H1 (cell line): Measurements from ENCODE around the gene TMEM151B. TPM values are rescaled to one million over a fixed set of nuclear protein-coding genes. Genes with fewer than 3 reads are reported as not detected.

Experiments used
- CTCF ChIA-PET: fragments of 300-600 bp; sonication (Branson Sonifier 250); formaldehyde crosslinking; loops from one replicate; lab custom pipeline; 2021; ENCODE audit not compliant: partially characterized antibody; lab: Charles Lee
- POLR2A ChIA-PET: fragments of 300-600 bp; sonication (Branson Sonifier 250); formaldehyde crosslinking; loops from one replicate; lab custom pipeline; 2021; ENCODE audit warnings: inconsistent platforms; ENCODE audit not compliant: partially characterized antibody; lab: Charles Lee
- DNase-seq, 2 experiments: peaks; one replicate each; pipeline versions ENCODE4 v3.0.0 to v3.0.0-alpha.2; 2010 to 2022; ENCODE audit warnings: low spot score in 2 of 2, low read depth in 1 of 2, mixed read lengths in 1 of 2
- FAIRE-seq: peaks from 2 replicates; lab custom pipeline; 2011; peaks lifted over from hg19 to GRCh38; lab: Jason Lieb, UNC
- H2AFZ ChIP-seq: 2 replicates; pipeline ENCODE4 v1.8.1; 2012; ENCODE audit warnings: low read length, inconsistent platforms
- H2AK5ac ChIP-seq: 2 replicates; pipeline ENCODE4 v1.6.1; 2013; ENCODE audit warnings: low read depth, low read length
- H2BK120ac ChIP-seq: replicated peaks from 2 replicates; pipeline ENCODE3; 2013; ENCODE audit warnings: low read depth, low read length, inconsistent platforms
- H2BK12ac ChIP-seq: 2 replicates; pipeline ENCODE4 v1.6.1; 2013; ENCODE audit warnings: low read depth, low read length
- H2BK15ac ChIP-seq: 2 replicates; pipeline ENCODE4 v1.6.1; 2013; ENCODE audit warnings: low read length
- H2BK20ac ChIP-seq: 2 replicates; pipeline ENCODE4 v1.6.1; 2013; ENCODE audit warnings: low read length
- H2BK5ac ChIP-seq: 2 replicates; pipeline ENCODE4 v1.6.1; 2013; ENCODE audit warnings: low read depth, low read length
- H3K14ac ChIP-seq: 2 replicates; pipeline ENCODE4 v1.6.1; 2013; ENCODE audit warnings: inconsistent platforms; ENCODE audit not compliant: insufficient read length
- H3K18ac ChIP-seq: 2 replicates; pipeline ENCODE4 v1.6.1; 2013; ENCODE audit warnings: low read length; ENCODE audit errors: extremely low read depth
- H3K23ac ChIP-seq: 2 replicates; pipeline ENCODE4 v1.6.1; 2013; ENCODE audit warnings: inconsistent platforms; ENCODE audit not compliant: insufficient read length
- H3K23me2 ChIP-seq: 2 replicates; pipeline ENCODE4 v1.6.1; 2013; ENCODE audit warnings: low read depth, low read length
- H3K27ac ChIP-seq: 2 replicates; pipeline ENCODE4 v1.6.1; 2011; ENCODE audit warnings: low read depth, low read length, inconsistent platforms
- H3K27me3 ChIP-seq, 4 experiments: replicated peaks in 1 of 4; 1 replicate in 1 of 4; 2 replicates in 3 of 4; pipeline versions ENCODE4 v1.6.1 to v1.8.1; 2011 to 2013; ENCODE audit warnings: low read length in 3 of 4, mild to moderate bottlenecking in 3 of 4, inconsistent platforms in 2 of 4, mixed read lengths in 2 of 4, moderate library complexity in 1 of 4; ENCODE audit not compliant: control insufficient read depth in 3 of 4, insufficient read depth in 3 of 4; ENCODE audit errors: extremely low read depth in 1 of 4
- H3K36me3 ChIP-seq, 4 experiments: 2 replicates each; pipeline versions ENCODE4 v1.6.1 to v1.8.1; 2011 to 2013; ENCODE audit warnings: mild to moderate bottlenecking in 4 of 4, low read length in 3 of 4, moderate library complexity in 2 of 4, control low read depth in 1 of 4, inconsistent platforms in 1 of 4; ENCODE audit not compliant: insufficient read depth in 4 of 4, control insufficient read depth in 2 of 4
- H3K4ac ChIP-seq: replicated peaks from 2 replicates; pipeline ENCODE3; 2013; ENCODE audit warnings: low read length, low read depth, mixed read lengths, inconsistent platforms; ENCODE audit not compliant: insufficient read length
- H3K4me1 ChIP-seq, 4 experiments: replicated peaks in 1 of 4; 1 replicate in 1 of 4; 2 replicates in 3 of 4; pipeline versions ENCODE4 v1.6.1 to v1.8.1; 2011 to 2013; ENCODE audit warnings: low read length in 3 of 4, inconsistent platforms in 2 of 4, mixed read lengths in 1 of 4; ENCODE audit not compliant: insufficient read depth in 4 of 4, control insufficient read depth in 3 of 4
- H3K4me2 ChIP-seq, 2 experiments: 2 replicates each; pipeline versions ENCODE4 v1.6.1 to v1.8.1; 2011 to 2013; ENCODE audit warnings: low read depth in 2 of 2, low read length in 2 of 2, control low read depth in 1 of 2, inconsistent platforms in 1 of 2, mild to moderate bottlenecking in 1 of 2; ENCODE audit not compliant: insufficient read depth in 1 of 2
- H3K4me3 ChIP-seq, 4 experiments: fragments of 200-600, 300-600 bp in 1 of 4; sonication (generic), shearing (Covaris generic), sonication (Bioruptor Twin) in 1 of 4; 2 replicates each; pipeline versions ENCODE4 v1.5.1 to v1.8.1; 2011 to 2016; ENCODE audit warnings: low read length in 4 of 4, low read depth in 3 of 4, control low read depth in 2 of 4, inconsistent platforms in 2 of 4, mild to moderate bottlenecking in 2 of 4, mixed read lengths in 1 of 4, moderate library complexity in 1 of 4; ENCODE audit not compliant: insufficient read depth in 2 of 4; ENCODE audit errors: extremely low read depth in 1 of 4
- H3K56ac ChIP-seq: replicated peaks from 2 replicates; pipeline ENCODE3; 2013; ENCODE audit warnings: low read depth, mild to moderate bottlenecking, mixed read lengths, low read length, inconsistent platforms; ENCODE audit not compliant: insufficient read length
- H3K79me1 ChIP-seq: 2 replicates; pipeline ENCODE4 v1.6.1; 2013; ENCODE audit warnings: low read depth, low read length, control low read depth
- H3K79me2 ChIP-seq, 2 experiments: 2 replicates each; pipeline versions ENCODE4 v1.6.1 to v1.8.1; 2012 to 2013; ENCODE audit warnings: low read length in 2 of 2, mild to moderate bottlenecking in 2 of 2, inconsistent platforms in 1 of 2; ENCODE audit not compliant: insufficient read depth in 2 of 2, control insufficient read depth in 1 of 2
- H3K9ac ChIP-seq, 4 experiments: replicated peaks in 1 of 4; 1 replicate in 1 of 4; 2 replicates in 3 of 4; pipeline versions ENCODE4 v1.6.1 to v1.8.1; 2011 to 2013; ENCODE audit warnings: low read depth in 3 of 4, low read length in 3 of 4, control low read depth in 2 of 4, mild to moderate bottlenecking in 2 of 4, moderate library complexity in 2 of 4, inconsistent platforms in 1 of 4; ENCODE audit errors: extremely low read depth in 1 of 4
- H3K9me3 ChIP-seq, 2 experiments: 2 replicates each; pipeline versions ENCODE4 v1.6.1 to v1.8.1; 2012 to 2013; ENCODE audit warnings: mild to moderate bottlenecking in 2 of 2, moderate library complexity in 2 of 2, control low read depth in 1 of 2, inconsistent platforms in 1 of 2, low read depth in 1 of 2, low read length in 1 of 2, mixed read lengths in 1 of 2; ENCODE audit not compliant: insufficient read depth in 2 of 2
- H4K20me1 ChIP-seq, 2 experiments: replicated peaks in 1 of 2; 2 replicates each; pipeline versions ENCODE3 to v1.8.1; 2011 to 2013; ENCODE audit warnings: inconsistent platforms in 2 of 2, low read length in 2 of 2, mild to moderate bottlenecking in 1 of 2; ENCODE audit not compliant: insufficient read depth in 2 of 2, control insufficient read depth in 1 of 2
- H4K5ac ChIP-seq: 2 replicates; pipeline ENCODE4 v1.6.1; 2013; ENCODE audit warnings: low read length, low read depth, mixed read lengths, inconsistent platforms; ENCODE audit not compliant: insufficient read length
- H4K8ac ChIP-seq: 2 replicates; pipeline ENCODE4 v1.8.0; 2013; ENCODE audit warnings: mild to moderate bottlenecking, moderate library complexity, low read length, inconsistent platforms; ENCODE audit not compliant: insufficient read depth; ENCODE audit errors: extremely low read depth
- H4K91ac ChIP-seq: replicated peaks from 2 replicates; pipeline ENCODE3; 2013; ENCODE audit warnings: low read length, mixed read lengths, inconsistent platforms; ENCODE audit not compliant: insufficient read length
- ATF2 ChIP-seq: IDR thresholded peaks from 2 replicates; pipeline ENCODE4 v1.6.1; 2012; ENCODE audit warnings: low read length, inconsistent platforms
- CEBPB ChIP-seq: IDR thresholded peaks from 2 replicates; pipeline ENCODE4 v1.6.1; 2012; ENCODE audit warnings: low read depth, low read length
- EP300 ChIP-seq, 2 experiments: IDR thresholded peaks; 1 replicate in 1 of 2; 2 replicates in 1 of 2; pipeline ENCODE4 v1.6.1; 2011 to 2012; ENCODE audit warnings: low read depth in 2 of 2, low read length in 2 of 2, mild to moderate bottlenecking in 2 of 2, borderline replicate concordance in 1 of 2, inconsistent platforms in 1 of 2, moderate library complexity in 1 of 2
- HDAC2 ChIP-seq, 2 experiments: fragments of 300-600 bp in 1 of 2; sonication (generic) in 1 of 2; IDR thresholded peaks; 2 replicates each; pipeline ENCODE4 v1.6.1; 2011 to 2012; ENCODE audit warnings: low read depth in 2 of 2, low read length in 2 of 2, mild to moderate bottlenecking in 2 of 2, moderate library complexity in 2 of 2, borderline replicate concordance in 1 of 2, inconsistent platforms in 1 of 2
- JUND ChIP-seq: IDR thresholded peaks from 2 replicates; pipeline ENCODE4 v1.6.1; 2011; ENCODE audit warnings: mild to moderate bottlenecking, improper control_type of control experiment, low read length
- KDM1A ChIP-seq: fragments of 200-600, 300-600 bp; sonication (generic); IDR thresholded peaks from 2 replicates; pipeline ENCODE4 v1.7.1; 2016; ENCODE audit warnings: mild to moderate bottlenecking, low read length, borderline replicate concordance
- PHF8 ChIP-seq: fragments of 200-600 bp; sonication (generic); conservative IDR thresholded peaks from 2 replicates; pipeline ENCODE4 v1.7.1; 2012; ENCODE audit warnings: low read depth, mild to moderate bottlenecking, inconsistent platforms, low read length, moderate library complexity
- RBBP5 ChIP-seq: IDR thresholded peaks from 2 replicates; pipeline ENCODE4 v1.7.1; 2012; ENCODE audit warnings: low read depth, mild to moderate bottlenecking, inconsistent platforms, low read length, moderate library complexity, borderline replicate concordance
- SIRT6 ChIP-seq: IDR thresholded peaks from one replicate; pipeline ENCODE4 v1.7.1; 2012; ENCODE audit warnings: low read length, inconsistent platforms
- TAF1 ChIP-seq: IDR thresholded peaks from 2 replicates; pipeline ENCODE4 v1.6.1; 2011; ENCODE audit warnings: mild to moderate bottlenecking, low read depth, low read length
- TEAD4 ChIP-seq: IDR thresholded peaks from 2 replicates; pipeline ENCODE4 v1.6.1; 2012; ENCODE audit warnings: low read depth, low read length, inconsistent platforms, mixed read lengths
- ZNF274 ChIP-seq: IDR thresholded peaks from 2 replicates; pipeline ENCODE4 v1.7.0; 2012; ENCODE audit warnings: low read length, borderline replicate concordance; ENCODE audit errors: extremely low read depth
- WGBS, 2 experiments: shearing (Covaris generic) in 1 of 2; methylation state at CpG; one replicate each; pipeline versions ENCODE4 v1.1.6 to v1.1.7; 2013 to 2015; ENCODE audit warnings: low lambda C conversion rate in 2 of 2, mixed read lengths in 2 of 2, inconsistent platforms in 1 of 2, low coverage in 1 of 2, missing lambda C conversion rate in 1 of 2; ENCODE audit not compliant: insufficient replicate concordance in 2 of 2, insufficient coverage in 1 of 2, insufficient read length in 1 of 2; ENCODE audit errors: extremely low coverage in 1 of 2, missing lambda C conversion rate in 1 of 2; 5-methylcytosine and 5-hydroxymethylcytosine counted together
- polyA plus RNA-seq, 7 experiments: library from polyadenylated mRNA; depleted of rRNA in 3 of 7; stranded (reverse) in 5 of 7; unstranded in 2 of 7; fragments of >200 nt in 5 of 7; fragments of 200-250 nt in 2 of 7; gene quantifications; 1 replicate in 5 of 7; 2 replicates in 1 of 7; 4 replicates in 1 of 7; pipeline versions ENCODE4 v1.2.1 to v1.2.3, GENCODE V29; 2011 to 2013; ENCODE audit warnings: missing spikeins in 2 of 7, mixed read lengths in 2 of 7
- total RNA-seq: library from RNA; stranded (reverse); fragmentation: NEBNext Ultra II Directional; extraction: Animal tissue kit (Norgen Biotek cat#: 25700); gene quantifications from 2 replicates; pipeline ENCODE4 v1.2.1, GENCODE V29; 2021

The TMEM151B gene
- total and polyA plus RNA-seq, 2 of the 8 experiments (the other 6 are each of a cell fraction or from before 2014, with no cell fraction given), result 8.0 to 15.5 TPM

- Histone ChIP-seq H2BK12ac (no peak overlapping the region), H3K18ac (no peak overlapping the region), H2BK120ac (no peak overlapping the region), H3K23me2 (peaks cover 12% of the 10 kb centered on the region), H2BK5ac (no peak overlapping the region), H3K4ac (no peak overlapping the region), H3K36me3 (peaks cover 24 to 48% (median 40%) of the 10 kb centered on the region in 4 experiments), H3K56ac (no peak overlapping the region), H2BK20ac (no peak overlapping the region), H2AK5ac (no peak overlapping the region), H3K4me1 (peaks cover 9 to 28% (median 23%) of the 10 kb centered on the region in 4 experiments), H3K14ac (no peak overlapping the region), H3K79me1 (peaks cover 29% of the 10 kb centered on the region), H4K5ac (no peak overlapping the region), H2BK15ac (no peak overlapping the region), H2AFZ (no peak overlapping the region), H4K8ac (no peak overlapping the region; the same call in 1 of the 2 replicates), H3K23ac (no peak overlapping the region), H3K9ac (no peak overlapping the region; a peak in 1 of 7 replicates), H3K4me2 (no peak overlapping the region), H3K4me3 (no peak overlapping the region), H3K79me2 (peaks cover 10 to 48% of the 10 kb centered on the region in 2 experiments; a peak in 3 of 4 replicates), H3K9me3 (no peaks in the 10 kb centered on the region), H4K91ac (no peak overlapping the region), H4K20me1 (peaks cover 30 to 45% of the 10 kb centered on the region in 2 experiments), H3K27ac (no peak overlapping the region), H3K27me3 (no peaks in the 10 kb centered on the region)
- DNase-seq, result no peak
- WGBS, 2 experiments, result 90% methylated on average over 6 of the region's 6 CpGs; no CpG with 5 or more reads in 1 of the 2 experiments
- ChIA-PET CTCF (interaction anchor here (0.8 to 19.4 kb wide), 16 partner anchors 8 to 132 kb away, joined by 3 to 287 read pairs (median 4); partner anchors contain the start of gene SLC35B2), POLR2A (interaction anchor here (1.1 to 21.0 kb wide), 10 partner anchors 8 to 75 kb away, joined by 3 to 477 read pairs (median 6); partner anchors contain the start of genes HSP90AB1 and SLC35B2)
- FAIRE-seq, result no peak
- no peak for TF ChIP-seq TAF1
- no peak for TF ChIP-seq JUND
- TF ChIP-seq ATF2, result no peak
- TF ChIP-seq CEBPB, result no peak
- no peak for TF ChIP-seq EP300 (IDR thresholded peaks at IDR 0.05; ENCODE audit: borderline replicate concordance in 1 of 2, low read depth in 2 of 2, low read length in 2 of 2)
- TF ChIP-seq HDAC2 (IDR thresholded peaks at IDR 0.05; ENCODE audit: borderline replicate concordance in 1 of 2, low read depth in 2 of 2, low read length in 2 of 2), result no peak
- TF ChIP-seq RBBP5, result no peak
- no peak for TF ChIP-seq ZNF274
- TF ChIP-seq SIRT6, result no peak
- TF ChIP-seq TEAD4, result no peak
- no peak for TF ChIP-seq KDM1A
- no peak for TF ChIP-seq PHF8
Observed at GRCh38 chr6:44228031-44228430, 42.2 kb upstream of the TMEM151B start.
